Measurements from ENCODE around the gene PRR14L. TPM values are rescaled to one million over a fixed set of nuclear protein-coding genes. Genes with fewer than 3 reads are reported as not detected.
"Not testable (repeated sequence)": the region's sequence is repeated elsewhere in the genome, so short reads cannot be mapped to it uniquely, and the experiment has no call there.

PRR14L gene
- total RNA-seq, result 10 to 100 TPM; 22.8 to 28.4 (median 27.3) TPM

DNA sequence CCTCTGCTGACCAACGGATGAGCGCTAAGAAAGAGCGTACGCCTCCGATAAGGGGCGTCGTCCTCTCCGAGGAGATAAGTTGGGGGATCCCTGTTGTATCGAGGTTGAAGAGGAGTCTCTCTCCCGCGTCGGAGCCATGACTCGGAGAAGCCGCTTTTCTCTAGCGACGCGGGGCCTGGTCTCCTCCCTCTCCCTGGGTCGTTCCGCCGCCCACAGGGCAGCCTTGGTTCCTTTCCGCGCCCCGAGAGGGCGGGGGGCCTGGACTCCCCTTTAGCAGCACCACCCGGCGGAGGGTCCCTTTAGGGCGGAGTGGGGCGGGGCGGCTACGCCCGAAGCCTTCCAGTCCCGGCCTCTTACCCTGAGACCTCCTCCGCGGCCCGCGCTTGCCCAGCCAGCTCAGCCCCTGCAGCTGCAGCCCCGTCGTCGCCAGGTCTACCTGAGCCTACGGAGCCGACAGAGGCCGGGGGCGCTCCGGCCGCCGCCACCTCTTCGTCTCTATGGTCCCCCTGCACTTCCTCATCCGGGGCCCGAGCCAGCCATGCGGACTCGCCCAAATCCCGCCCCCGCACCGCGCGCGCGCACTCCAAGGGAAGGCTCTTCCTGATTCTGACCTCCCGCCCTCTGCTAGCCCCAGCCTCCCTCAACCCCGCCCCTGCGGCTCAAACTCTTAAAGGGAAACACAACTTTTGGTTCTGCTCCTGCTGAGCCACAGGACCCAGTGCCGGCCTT lies at the start of gene PRR14L:
PRR14L (minus strand) TSS at position 497 of the 729 bp plus-strand sequence. CDS start 11,272 bp downstream, outside the sequence.
- Histone ChIP-seq H3K9me3 (no peaks in the 10 kb centered on the region), H3K36me3 (peaks cover 0 to 14% (median 0%) of the 10 kb centered on the region in 3 donors), H3K4me1 (peaks cover 0 to 54% (median 41%) of the 10 kb centered on the region in 4 donors), H3K27ac (peak within 1 kb of the TSS; percentile 46 to 93 (median 89)), H3K4me3 (peak within 1 kb of the TSS; percentile 69 to 96 (median 87)), H3K27me3 (no peaks in the 10 kb centered on the region)
- WGBS, 2 donors, result 0% methylated on average over 35 to 56 of the region's 62 CpGs
- TF ChIP-seq, protein P1, sequence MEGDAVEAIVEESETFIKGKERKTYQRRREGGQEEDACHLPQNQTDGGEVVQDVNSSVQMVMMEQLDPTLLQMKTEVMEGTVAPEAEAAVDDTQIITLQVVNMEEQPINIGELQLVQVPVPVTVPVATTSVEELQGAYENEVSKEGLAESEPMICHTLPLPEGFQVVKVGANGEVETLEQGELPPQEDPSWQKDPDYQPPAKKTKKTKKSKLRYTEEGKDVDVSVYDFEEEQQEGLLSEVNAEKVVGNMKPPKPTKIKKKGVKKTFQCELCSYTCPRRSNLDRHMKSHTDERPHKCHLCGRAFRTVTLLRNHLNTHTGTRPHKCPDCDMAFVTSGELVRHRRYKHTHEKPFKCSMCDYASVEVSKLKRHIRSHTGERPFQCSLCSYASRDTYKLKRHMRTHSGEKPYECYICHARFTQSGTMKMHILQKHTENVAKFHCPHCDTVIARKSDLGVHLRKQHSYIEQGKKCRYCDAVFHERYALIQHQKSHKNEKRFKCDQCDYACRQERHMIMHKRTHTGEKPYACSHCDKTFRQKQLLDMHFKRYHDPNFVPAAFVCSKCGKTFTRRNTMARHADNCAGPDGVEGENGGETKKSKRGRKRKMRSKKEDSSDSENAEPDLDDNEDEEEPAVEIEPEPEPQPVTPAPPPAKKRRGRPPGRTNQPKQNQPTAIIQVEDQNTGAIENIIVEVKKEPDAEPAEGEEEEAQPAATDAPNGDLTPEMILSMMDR (IDR thresholded peaks at IDR 0.05), result peak in 3 of 5 experiments; percentile 16 to 54 (median 20)
- TF ChIP-seq EP300 (IDR thresholded peaks at IDR 0.05), result peak; percentile 93 to 95
- TF ChIP-seq POLR2A (IDR thresholded peaks at IDR 0.05), result peak; percentile 52 to 57
- DNase-seq (ENCODE audit: low spot score in 2 of 2), result peak; percentile 97

DNA sequence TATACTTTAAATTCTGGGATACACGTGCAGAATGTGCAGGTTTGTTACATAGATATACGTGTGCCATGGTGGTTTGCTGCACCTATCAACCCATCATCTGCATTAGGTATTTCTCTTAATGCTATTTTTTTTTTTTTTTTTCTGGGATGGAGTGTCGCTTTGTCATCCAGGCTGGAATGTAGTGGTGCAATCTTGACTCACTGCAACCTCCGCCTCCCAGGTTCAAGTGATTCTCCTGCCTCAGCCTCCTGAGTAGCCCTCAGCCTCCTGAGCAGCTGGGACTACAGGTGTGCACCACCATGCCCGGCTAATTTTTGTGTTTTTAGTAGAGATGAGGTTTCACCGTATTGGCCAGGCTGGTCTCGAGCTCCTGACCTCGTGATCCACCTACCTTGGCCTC lies 49.4 kb upstream of the PRR14L start:
- H3K4me3 ChIP-seq; H3K9me3 ChIP-seq; H3K27ac ChIP-seq; DNase-seq (ENCODE audit: low spot score in 2 of 2); H3K27me3 ChIP-seq; H3K4me1 ChIP-seq: not testable (repeated sequence)
- 84 to 85% methylated on average over 8 of the region's 8 CpGs for WGBS, 2 donors
- H3K36me3 ChIP-seq, result peaks cover 0 to 98% (median 33%) of the 10 kb centered on the region in 3 donors

DNA sequence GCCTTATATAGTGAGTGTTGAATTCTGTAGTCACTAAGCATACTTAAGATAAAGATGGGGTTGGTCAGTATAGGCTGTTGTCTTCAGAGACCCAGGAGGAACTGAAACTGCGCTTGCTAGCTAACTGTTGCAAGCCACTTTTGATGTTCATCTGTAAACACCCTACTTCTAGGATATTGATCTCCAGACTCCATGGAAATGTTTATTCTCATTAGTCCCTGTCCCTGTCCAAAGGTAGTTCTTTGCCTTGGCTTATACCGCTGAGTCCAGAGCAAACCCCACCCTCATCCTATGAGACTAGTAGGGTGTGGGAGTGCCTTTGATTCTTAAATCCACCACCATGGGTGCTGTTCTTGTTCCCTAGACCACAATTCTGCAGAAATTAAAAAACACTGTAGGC lies 40.3 kb upstream of the PRR14L start:
- TF ChIP-seq POLR2A (IDR thresholded peaks at IDR 0.05) (no peak), EP300 (IDR thresholded peaks at IDR 0.05) (no peak)
- TF ChIP-seq, protein P1 (IDR thresholded peaks at IDR 0.05), result no peak
- no peaks in the 10 kb centered on the region for H3K27me3 ChIP-seq
- no peak for DNase-seq (ENCODE audit: low spot score in 2 of 2)
- no peaks in the 10 kb centered on the region for H3K9me3 ChIP-seq
- H3K27ac ChIP-seq, result no peak overlapping the region
- 88 to 91% methylated on average over 2 of the region's 2 CpGs for WGBS, 2 donors
- no peaks in the 10 kb centered on the region for H3K4me1 ChIP-seq
- peaks cover 0 to 85% (median 0%) of the 10 kb centered on the region in 3 donors for H3K36me3 ChIP-seq
- no peak overlapping the region for H3K4me3 ChIP-seq

DNA sequence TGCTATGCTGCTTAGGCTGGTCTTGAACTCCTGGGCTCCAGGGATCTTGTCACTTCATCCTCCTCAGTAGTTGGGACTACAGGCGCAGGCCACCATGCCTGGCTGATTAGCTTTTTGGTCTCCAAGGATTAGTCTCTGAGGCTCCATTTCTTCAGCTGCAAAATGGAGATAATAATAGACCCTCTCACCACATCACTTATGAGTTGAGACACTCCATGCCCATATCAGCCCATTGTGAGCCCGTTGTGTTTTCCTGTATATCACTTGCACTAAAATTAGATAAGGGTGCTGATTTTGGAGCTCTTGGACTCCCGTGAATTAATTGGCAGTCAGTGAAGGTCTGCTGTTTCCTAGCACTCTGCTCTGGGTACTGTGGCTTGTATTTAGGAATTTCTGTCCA lies 39.9 kb upstream of the PRR14L start:
- Histone ChIP-seq H3K9me3 (no peaks in the 10 kb centered on the region), H3K27ac (no peak overlapping the region), H3K4me1 (no peaks in the 10 kb centered on the region), H3K36me3 (peaks cover 0 to 85% (median 0%) of the 10 kb centered on the region in 3 donors), H3K27me3 (no peaks in the 10 kb centered on the region), H3K4me3 (no peak overlapping the region)
- DNase-seq (ENCODE audit: low spot score in 2 of 2), result no peak
- WGBS, 2 donors, result 68 to 90% methylated on average over 3 of the region's 3 CpGs
- TF ChIP-seq EP300 (IDR thresholded peaks at IDR 0.05) (no peak), POLR2A (IDR thresholded peaks at IDR 0.05) (no peak)
- TF ChIP-seq, protein P1 (IDR thresholded peaks at IDR 0.05), result no peak

DNA sequence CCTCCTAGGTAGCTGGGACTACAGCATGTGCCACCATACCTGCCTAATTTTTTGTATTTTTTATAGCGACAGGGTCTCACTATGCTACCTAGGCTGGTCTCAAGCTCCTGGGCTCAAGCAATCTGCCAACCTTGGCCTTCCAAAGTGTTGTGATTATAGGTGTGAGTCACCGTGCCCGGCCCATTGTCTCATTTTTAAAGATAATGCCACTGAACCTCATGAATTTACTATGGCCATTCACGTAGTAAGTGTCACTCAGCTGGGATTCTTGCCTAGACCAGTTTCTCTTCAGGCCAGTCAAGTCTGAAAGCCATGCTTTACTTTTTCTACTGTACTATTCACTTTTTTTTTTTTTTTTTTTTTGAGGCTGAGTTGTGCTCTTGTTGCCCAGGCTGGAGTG lies 26.3 kb upstream of the PRR14L start:
- DNase-seq (ENCODE audit: low spot score in 2 of 2), result no peak
- Histone ChIP-seq H3K9me3 (no peaks in the 10 kb centered on the region), H3K27me3 (no peaks in the 10 kb centered on the region), H3K27ac (no peak overlapping the region), H3K36me3 (peaks cover 6 to 95% (median 30%) of the 10 kb centered on the region in 3 donors), H3K4me3 (no peak overlapping the region), H3K4me1 (no peaks in the 10 kb centered on the region)
- TF ChIP-seq EP300 (IDR thresholded peaks at IDR 0.05) (no peak), POLR2A (IDR thresholded peaks at IDR 0.05) (no peak)
- TF ChIP-seq, protein P1 (IDR thresholded peaks at IDR 0.05), result no peak
- 95 to 96% methylated on average over 4 of the region's 4 CpGs for WGBS, 2 donors
